GM12878 (cell line): ENCODE data around the gene PARP11. TPM values are rescaled to one million over a fixed set of nuclear protein-coding genes. Genes with fewer than 3 reads are reported as not detected.

ENCODE experiments used
- ATAC-seq: fragments of 200-7000 bp; cut with Tn5 transposase; 3 replicates; pipeline ENCODE4 v1.9.1; 2020; ENCODE audit warnings: mild to moderate bottlenecking, moderate library complexity
- BruUV-seq: library from RNA; stranded (reverse); fragments of 400-500 nt; replicated peaks from 2 replicates; lab custom pipeline; 2021; lab: Mats Ljungman, UMichigan
- CTCF ChIA-PET: fragments of 300-600 bp; sonication (Branson Sonifier 250); formaldehyde crosslinking; extraction: SDS; loops from one replicate; lab custom pipeline; 2021; ENCODE audit warnings: inconsistent platforms; lab: Yijun Ruan, JAX
- POLR2A ChIA-PET: fragments of 350-600 bp; formaldehyde crosslinking; extraction: SDS; loops from one replicate; lab custom pipeline; 2021; ENCODE audit warnings: inconsistent platforms; lab: Charles Lee
- RAD21 ChIA-PET: fragments of 300-600 bp; sonication (Branson Sonifier 250); formaldehyde crosslinking; loops from one replicate; lab custom pipeline; 2023; ENCODE audit warnings: antibody characterized with exemption; ENCODE audit not compliant: unreplicated experiment; lab: Charles Lee
- SMC1A ChIA-PET: fragments of 300-600 bp; sonication (Branson Sonifier 250); formaldehyde crosslinking; loops from one replicate; lab custom pipeline; 2023; ENCODE audit not compliant: unreplicated experiment, uncharacterized antibody; lab: Charles Lee
- DNase-seq: peaks from one replicate; pipeline ENCODE4 v3.0.0-alpha.2; 2011; ENCODE audit warnings: low read depth, low spot score
- FAIRE-seq: peaks from 3 replicates; lab custom pipeline; 2011; peaks lifted over from hg19 to GRCh38; lab: Jason Lieb, UNC
- H2AFZ ChIP-seq: 2 replicates; pipeline ENCODE4 v1.6.0; 2011; ENCODE audit warnings: low read depth, low read length, control low read depth; ENCODE audit not compliant: control insufficient read depth
- H3K27ac ChIP-seq: 2 replicates; pipeline ENCODE4 v1.5.1; 2011; ENCODE audit warnings: control low read depth; ENCODE audit not compliant: control insufficient read depth, insufficient read depth
- H3K27me3 ChIP-seq, 2 experiments: replicated peaks in 1 of 2; 2 replicates each; pipeline versions ENCODE4 v1.6.0 to v1.6.1; 2011; ENCODE audit warnings: low read length in 1 of 2; ENCODE audit not compliant: control insufficient read depth in 2 of 2, insufficient read depth in 2 of 2
- H3K36me3 ChIP-seq, 2 experiments: 2 replicates each; pipeline ENCODE4 v1.5.1; 2011; ENCODE audit warnings: low read length in 1 of 2; ENCODE audit not compliant: control insufficient read depth in 2 of 2, insufficient read depth in 2 of 2
- H3K4me1 ChIP-seq: 2 replicates; pipeline ENCODE4 v1.6.1; 2011; ENCODE audit warnings: mild to moderate bottlenecking, low read length, moderate library complexity, mixed read lengths; ENCODE audit not compliant: control insufficient read depth, insufficient read depth
- H3K4me2 ChIP-seq: 2 replicates; pipeline ENCODE4 v1.6.0; 2011; ENCODE audit warnings: control low read depth; ENCODE audit not compliant: control insufficient read depth, insufficient read depth
- H3K4me3 ChIP-seq: fragments of 200-600 bp; sonication (generic); 2 replicates; pipeline ENCODE4 v1.5.1; 2016
- H3K79me2 ChIP-seq: 2 replicates; pipeline ENCODE4 v1.6.0; 2011; ENCODE audit warnings: low read length; ENCODE audit not compliant: control insufficient read depth, insufficient read depth
- H3K9ac ChIP-seq: 2 replicates; pipeline ENCODE4 v1.8.0; 2011; ENCODE audit warnings: low read length, control low read depth, mixed read lengths; ENCODE audit not compliant: control insufficient read depth, insufficient read depth
- H3K9me3 ChIP-seq: replicated peaks from 3 replicates; pipeline ENCODE4 v1.5.1; 2011; ENCODE audit warnings: mild to moderate bottlenecking, low read length; ENCODE audit not compliant: control insufficient read depth, insufficient read depth
- H4K20me1 ChIP-seq: 2 replicates; pipeline ENCODE4 v1.6.0; 2011; ENCODE audit not compliant: control insufficient read depth, insufficient read depth
- BACH1 ChIP-seq: fragments of 450-650 bp; IDR thresholded peaks from 2 replicates; pipeline ENCODE4 v1.6.1; 2017; ENCODE audit warnings: mild to moderate bottlenecking, borderline replicate concordance
- BCL11A ChIP-seq: IDR thresholded peaks from 2 replicates; pipeline ENCODE4 v1.6.1; 2011; ENCODE audit warnings: low read depth, low read length
- CBX3 ChIP-seq: fragments of 200-600 bp; sonication (generic); IDR thresholded peaks from 2 replicates; pipeline ENCODE4 v1.6.1; 2016; ENCODE audit warnings: low read depth, borderline replicate concordance
- CHD4 ChIP-seq: fragments of 200-600 bp; sonication (generic); IDR thresholded peaks from 2 replicates; pipeline ENCODE4 v1.6.1; 2016; ENCODE audit warnings: mild to moderate bottlenecking
- ESRRA ChIP-seq: IDR thresholded peaks from 2 replicates; pipeline ENCODE4 v1.6.1; 2012; ENCODE audit warnings: mild to moderate bottlenecking, low read length, improper control_type of control experiment
- JUND ChIP-seq: IDR thresholded peaks from 2 replicates; pipeline ENCODE4 v1.6.1; 2012; ENCODE audit warnings: low read depth, mild to moderate bottlenecking, low read length, improper control_type of control experiment, moderate library complexity
- MEF2B ChIP-seq: fragments of 450-650 bp; IDR thresholded peaks from 2 replicates; pipeline ENCODE4 v1.6.1; 2018; ENCODE audit warnings: mild to moderate bottlenecking, moderate library complexity; ENCODE audit not compliant: partially characterized antibody, poor library complexity, severe bottlenecking
- NRF1 ChIP-seq: conservative IDR thresholded peaks from 2 replicates; pipeline ENCODE4 v1.6.1; 2011; ENCODE audit warnings: mild to moderate bottlenecking, low read depth, low read length, improper control_type of control experiment
- SPI1 ChIP-seq: IDR thresholded peaks from 2 replicates; pipeline ENCODE4 v1.6.1; 2011; ENCODE audit warnings: low read depth, mild to moderate bottlenecking, low read length, moderate library complexity, borderline replicate concordance; ENCODE audit not compliant: insufficient read depth
- WRNIP1 ChIP-seq: IDR thresholded peaks from 2 replicates; pipeline ENCODE4 v1.6.1; 2011; ENCODE audit warnings: low read depth, low read length, improper control_type of control experiment, borderline replicate concordance
- YY1 ChIP-seq: IDR thresholded peaks from 2 replicates; pipeline ENCODE4 v1.6.1; 2011; ENCODE audit warnings: low read depth, mild to moderate bottlenecking, low read length
- in situ Hi-C: fragments of 300-500 bp; cut with MboI; formaldehyde crosslinking; loops from 9 replicates; pipeline ENCODE4 v1.14.3; 2018; ENCODE audit warnings: mixed read lengths
- intact Hi-C: fragments of 100-400 bp; cut with micrococcal nuclease; formaldehyde crosslinking; loops from one replicate; pipeline ENCODE4 v1.14.2; 2022; ENCODE audit not compliant: unreplicated experiment
- polyA plus RNA-seq, 11 experiments: library from polyadenylated mRNA; depleted of rRNA in 4 of 11; unstranded in 6 of 11; stranded (reverse) in 5 of 11; fragments of >200 nt; fragmentation: Nextera tagmentation in 4 of 11; fragmentation: Illumina TruSeq in 1 of 11; extraction: Ambion mirVana in 4 of 11; extraction: Trizol in 1 of 11; gene quantifications; 1 replicate in 1 of 11; 2 replicates in 10 of 11; pipeline versions ENCODE4 v1.2.1 to v1.2.3, GENCODE V29; 2011 to 2016; ENCODE audit warnings: inconsistent platforms in 2 of 11, missing spikeins in 2 of 11, low read depth in 1 of 11
- total RNA-seq, 4 experiments: library from RNA; depleted of rRNA in 3 of 4; stranded (reverse); fragments of >200 nt in 3 of 4; fragmentation: Illumina TruSeq in 1 of 4; extraction: Trizol in 1 of 4; gene quantifications; 2 replicates each; pipeline versions ENCODE4 v1.2.1 to v1.2.3, GENCODE V29; 2013 to 2021
- TF ChIP-seq, protein P1 (sequence below): fragments of 450-650 bp; IDR thresholded peaks from 2 replicates; pipeline ENCODE4 v1.6.1; 2017; ENCODE audit warnings: borderline replicate concordance
- TF ChIP-seq, protein P2 (sequence below): fragments of 450-650 bp; IDR thresholded peaks from 2 replicates; pipeline ENCODE4 v1.6.1; 2017; ENCODE audit warnings: mild to moderate bottlenecking
- TF ChIP-seq, protein P3 (sequence below): fragments of 150-350 bp; IDR thresholded peaks from 2 replicates; pipeline ENCODE4 v1.6.1; 2014; ENCODE audit warnings: mild to moderate bottlenecking, low read depth, low read length

PARP11 gene
- total and polyA plus RNA-seq, 10 of the 15 experiments (the other 5 are each of a cell fraction or from before 2014, with no cell fraction given) = 3.0 to 14.1 (median 6.3) TPM

DNA sequence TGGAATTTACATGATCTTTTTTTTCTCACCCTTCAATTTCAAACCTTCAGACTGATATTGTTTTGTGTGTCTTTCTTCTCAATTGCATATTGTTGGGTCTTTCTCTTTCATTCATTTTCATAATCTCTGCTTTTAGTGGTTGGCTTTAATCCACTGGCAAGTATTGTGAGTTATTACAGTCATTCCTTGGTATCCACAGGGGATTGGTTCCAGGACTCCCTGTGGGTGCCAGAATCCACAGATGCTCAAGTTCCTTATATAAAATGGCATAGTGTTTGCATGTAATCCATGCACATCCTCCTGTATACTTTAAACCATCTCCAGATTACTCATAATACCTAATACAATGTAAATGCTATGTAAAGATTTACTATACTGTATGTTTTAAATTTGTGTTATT lies 29.7 kb upstream of the PARP11 start:
- TF ChIP-seq, protein P1, sequence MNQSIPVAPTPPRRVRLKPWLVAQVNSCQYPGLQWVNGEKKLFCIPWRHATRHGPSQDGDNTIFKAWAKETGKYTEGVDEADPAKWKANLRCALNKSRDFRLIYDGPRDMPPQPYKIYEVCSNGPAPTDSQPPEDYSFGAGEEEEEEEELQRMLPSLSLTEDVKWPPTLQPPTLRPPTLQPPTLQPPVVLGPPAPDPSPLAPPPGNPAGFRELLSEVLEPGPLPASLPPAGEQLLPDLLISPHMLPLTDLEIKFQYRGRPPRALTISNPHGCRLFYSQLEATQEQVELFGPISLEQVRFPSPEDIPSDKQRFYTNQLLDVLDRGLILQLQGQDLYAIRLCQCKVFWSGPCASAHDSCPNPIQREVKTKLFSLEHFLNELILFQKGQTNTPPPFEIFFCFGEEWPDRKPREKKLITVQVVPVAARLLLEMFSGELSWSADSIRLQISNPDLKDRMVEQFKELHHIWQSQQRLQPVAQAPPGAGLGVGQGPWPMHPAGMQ = no peak
- TF ChIP-seq ESRRA (no peak), YY1 (no peak), WRNIP1 (no peak), CBX3 (no peak), JUND (no peak), BACH1 (no peak), NRF1 (no peak), BCL11A (no peak), CHD4 (no peak), MEF2B (no peak), SPI1 (no peak)
- TF ChIP-seq, protein P2, sequence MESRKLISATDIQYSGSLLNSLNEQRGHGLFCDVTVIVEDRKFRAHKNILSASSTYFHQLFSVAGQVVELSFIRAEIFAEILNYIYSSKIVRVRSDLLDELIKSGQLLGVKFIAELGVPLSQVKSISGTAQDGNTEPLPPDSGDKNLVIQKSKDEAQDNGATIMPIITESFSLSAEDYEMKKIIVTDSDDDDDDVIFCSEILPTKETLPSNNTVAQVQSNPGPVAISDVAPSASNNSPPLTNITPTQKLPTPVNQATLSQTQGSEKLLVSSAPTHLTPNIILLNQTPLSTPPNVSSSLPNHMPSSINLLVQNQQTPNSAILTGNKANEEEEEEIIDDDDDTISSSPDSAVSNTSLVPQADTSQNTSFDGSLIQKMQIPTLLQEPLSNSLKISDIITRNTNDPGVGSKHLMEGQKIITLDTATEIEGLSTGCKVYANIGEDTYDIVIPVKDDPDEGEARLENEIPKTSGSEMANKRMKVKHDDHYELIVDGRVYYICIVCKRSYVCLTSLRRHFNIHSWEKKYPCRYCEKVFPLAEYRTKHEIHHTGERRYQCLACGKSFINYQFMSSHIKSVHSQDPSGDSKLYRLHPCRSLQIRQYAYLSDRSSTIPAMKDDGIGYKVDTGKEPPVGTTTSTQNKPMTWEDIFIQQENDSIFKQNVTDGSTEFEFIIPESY = no peak
- TF ChIP-seq, protein P3, sequence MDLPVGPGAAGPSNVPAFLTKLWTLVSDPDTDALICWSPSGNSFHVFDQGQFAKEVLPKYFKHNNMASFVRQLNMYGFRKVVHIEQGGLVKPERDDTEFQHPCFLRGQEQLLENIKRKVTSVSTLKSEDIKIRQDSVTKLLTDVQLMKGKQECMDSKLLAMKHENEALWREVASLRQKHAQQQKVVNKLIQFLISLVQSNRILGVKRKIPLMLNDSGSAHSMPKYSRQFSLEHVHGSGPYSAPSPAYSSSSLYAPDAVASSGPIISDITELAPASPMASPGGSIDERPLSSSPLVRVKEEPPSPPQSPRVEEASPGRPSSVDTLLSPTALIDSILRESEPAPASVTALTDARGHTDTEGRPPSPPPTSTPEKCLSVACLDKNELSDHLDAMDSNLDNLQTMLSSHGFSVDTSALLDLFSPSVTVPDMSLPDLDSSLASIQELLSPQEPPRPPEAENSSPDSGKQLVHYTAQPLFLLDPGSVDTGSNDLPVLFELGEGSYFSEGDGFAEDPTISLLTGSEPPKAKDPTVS = no peak
- Histone ChIP-seq H3K79me2 (no peaks in the 10 kb centered on the region), H3K36me3 (no peaks in the 10 kb centered on the region), H3K9me3 (no peaks in the 10 kb centered on the region), H3K4me3 (no peak overlapping the region), H3K27ac (no peak overlapping the region), H3K27me3 (no peaks in the 10 kb centered on the region; a peak in 1 of 4 replicates), H3K4me1 (no peaks in the 10 kb centered on the region), H2AFZ (no peak overlapping the region), H3K9ac (no peak overlapping the region), H3K4me2 (no peak overlapping the region), H4K20me1 (no peaks in the 10 kb centered on the region)
- RAD21 ChIA-PET = no interaction called here
- POLR2A ChIA-PET = no interaction called here
- DNase-seq = no peak
- no peak for ATAC-seq
- CTCF ChIA-PET = no interaction called here
- intact Hi-C loops = no loop called here
- SMC1A ChIA-PET = no interaction called here
- no peak for FAIRE-seq
- BruUV-seq = no TSS peak
- in situ Hi-C loops = no loop called here
